Osteoblast (primary cell): ENCODE results near the gene HELZ. TPM values are rescaled to one million over a fixed set of nuclear protein-coding genes. Genes with fewer than 3 reads are reported as not detected.

ENCODE experiments used
- DNase-seq: peaks from one replicate; pipeline ENCODE4 v3.0.0; 2011; ENCODE audit warnings: low spot score, mixed read lengths; ENCODE audit not compliant: insufficient read length; ENCODE audit errors: missing footprints
- H2AFZ ChIP-seq: 2 replicates; pipeline ENCODE4 v1.6.0; 2011; ENCODE audit warnings: mild to moderate bottlenecking, low read length
- H3K27ac ChIP-seq: 2 replicates; pipeline ENCODE4 v1.5.1; 2011; ENCODE audit warnings: mild to moderate bottlenecking, low read depth, low read length, moderate library complexity
- H3K27me3 ChIP-seq: 2 replicates; pipeline ENCODE4 v1.6.0; 2012; ENCODE audit warnings: mild to moderate bottlenecking, control low read depth, inconsistent platforms, low read length, moderate library complexity; ENCODE audit not compliant: insufficient read depth
- H3K36me3 ChIP-seq: 2 replicates; pipeline ENCODE4 v1.5.1; 2011; ENCODE audit warnings: mild to moderate bottlenecking, low read length, control low read depth, moderate library complexity; ENCODE audit not compliant: insufficient read depth
- H3K4me1 ChIP-seq: 2 replicates; pipeline ENCODE4 v1.5.1; 2011; ENCODE audit warnings: mild to moderate bottlenecking, low read length, control low read depth, moderate library complexity; ENCODE audit not compliant: insufficient read depth
- H3K4me2 ChIP-seq: 2 replicates; pipeline ENCODE4 v1.6.0; 2011; ENCODE audit warnings: mild to moderate bottlenecking, low read length; ENCODE audit not compliant: insufficient read depth
- H3K4me3 ChIP-seq: fragments of 200-600 bp; sonication (generic); 3 replicates; pipeline ENCODE4 v1.5.1; 2012; ENCODE audit warnings: mild to moderate bottlenecking, low read length, inconsistent platforms; ENCODE audit not compliant: insufficient read depth
- H3K79me2 ChIP-seq: 2 replicates; pipeline ENCODE4 v1.6.0; 2012; ENCODE audit warnings: mild to moderate bottlenecking, low read length, control low read depth, inconsistent platforms; ENCODE audit not compliant: insufficient read depth
- H3K9me3 ChIP-seq: 2 replicates; pipeline ENCODE4 v1.5.1; 2011; ENCODE audit warnings: low read depth, low read length, control low read depth
- H4K20me1 ChIP-seq: 2 replicates; pipeline ENCODE4 v1.6.0; 2012; ENCODE audit warnings: mild to moderate bottlenecking, low read length, control low read depth; ENCODE audit not compliant: insufficient read depth
- CTCF ChIP-seq: IDR thresholded peaks from 2 replicates; pipeline ENCODE4 v1.5.1; 2011; ENCODE audit warnings: mild to moderate bottlenecking, low read depth, low read length, moderate library complexity; ENCODE audit errors: extremely low read depth
- total RNA-seq: library from RNA; depleted of rRNA; stranded (reverse); fragments of >200 nt; gene quantifications from 2 replicates; pipeline ENCODE4 v1.2.3, GENCODE V29; 2012

The HELZ gene
- total RNA-seq, 1 donor, result 56.8 TPM

GRCh38 chr17:67113486-67113885 lies 131.5 kb downstream of the HELZ start:
- no peak for DNase-seq
- Histone ChIP-seq H2AFZ (no peak overlapping the region), H3K27ac (no peak overlapping the region), H3K9me3 (no peaks in the 10 kb centered on the region), H3K4me3 (no peak overlapping the region), H3K79me2 (no peaks in the 10 kb centered on the region), H3K4me1 (no peaks in the 10 kb centered on the region), H3K27me3 (no peaks in the 10 kb centered on the region), H3K4me2 (no peak overlapping the region), H4K20me1 (no peaks in the 10 kb centered on the region), H3K36me3 (peaks cover 28% of the 10 kb centered on the region)
- no peak for TF ChIP-seq CTCF

- no peak overlapping the region for H3K4me3 ChIP-seq
- no peak for DNase-seq
- H3K79me2 ChIP-seq, result no peaks in the 10 kb centered on the region
- no peaks in the 10 kb centered on the region for H3K4me1 ChIP-seq
- TF ChIP-seq CTCF, result no peak
- no peaks in the 10 kb centered on the region for H3K27me3 ChIP-seq
- H4K20me1 ChIP-seq, result no peaks in the 10 kb centered on the region
- no peak overlapping the region for H3K4me2 ChIP-seq
- no peak overlapping the region for H3K27ac ChIP-seq
- H2AFZ ChIP-seq, result no peak overlapping the region
- no peaks in the 10 kb centered on the region for H3K9me3 ChIP-seq
- peaks cover 39% of the 10 kb centered on the region for H3K36me3 ChIP-seq
Observed at GRCh38 chr17:67111808-67112207, 133.2 kb downstream of the HELZ start.

DNA sequence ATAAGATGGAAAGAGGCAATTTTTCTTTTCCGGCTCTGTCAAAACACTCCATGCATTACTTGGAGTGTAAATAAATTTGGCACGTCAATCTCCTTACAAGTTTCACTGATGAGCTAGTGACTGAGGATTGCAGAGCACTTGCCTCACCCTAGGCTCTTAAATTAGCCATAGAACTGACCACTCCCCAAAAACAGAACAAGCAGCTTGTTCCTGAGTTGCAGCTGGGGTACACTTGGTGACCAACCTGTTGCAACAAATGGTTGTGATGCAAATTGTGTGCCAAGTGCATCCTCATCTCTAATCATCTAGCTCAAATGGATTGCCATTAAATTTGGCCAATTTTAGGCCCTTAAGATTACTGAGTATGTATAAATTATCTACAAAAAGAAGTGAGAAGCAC lies 133.7 kb downstream of the HELZ start:
- Histone ChIP-seq H3K27me3 (no peaks in the 10 kb centered on the region), H3K27ac (no peak overlapping the region), H3K79me2 (no peaks in the 10 kb centered on the region), H4K20me1 (no peaks in the 10 kb centered on the region), H3K9me3 (no peaks in the 10 kb centered on the region), H3K4me3 (no peak overlapping the region), H2AFZ (no peak overlapping the region), H3K4me2 (no peak overlapping the region), H3K36me3 (peaks cover 39% of the 10 kb centered on the region), H3K4me1 (no peaks in the 10 kb centered on the region)
- DNase-seq, result no peak
- TF ChIP-seq CTCF, result no peak

DNA sequence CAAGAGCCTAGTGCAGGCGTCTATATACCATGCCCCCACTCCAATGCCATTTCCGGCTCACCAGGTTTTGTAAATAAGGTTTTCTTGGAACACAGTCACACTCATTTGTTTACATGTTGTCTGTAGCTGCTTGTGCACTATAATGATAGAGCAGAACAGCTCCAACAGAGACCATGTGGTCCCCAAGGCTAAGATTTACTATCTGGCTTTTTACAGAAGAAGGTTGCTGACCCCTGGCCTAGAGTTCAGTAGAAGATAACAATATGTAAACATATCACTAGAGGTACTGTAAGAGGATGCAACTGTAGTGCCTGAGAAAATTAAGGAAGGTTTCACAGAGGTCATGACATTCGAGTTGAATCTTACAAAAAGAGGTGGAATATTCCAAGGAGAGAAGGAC lies 134.4 kb downstream of the HELZ start:
- Histone ChIP-seq H2AFZ (no peak overlapping the region), H3K9me3 (no peaks in the 10 kb centered on the region), H3K27ac (no peak overlapping the region), H3K36me3 (peaks cover 39% of the 10 kb centered on the region), H3K27me3 (no peaks in the 10 kb centered on the region), H4K20me1 (no peaks in the 10 kb centered on the region), H3K4me1 (peaks cover 2% of the 10 kb centered on the region), H3K4me3 (no peak overlapping the region), H3K79me2 (no peaks in the 10 kb centered on the region), H3K4me2 (no peak overlapping the region)
- TF ChIP-seq CTCF, result no peak
- DNase-seq, result no peak
